IPS DF 4.7 (cell line): ENCODE measurements around the gene PDK4.
"Not testable (repeated sequence)": the region's sequence is repeated elsewhere in the genome, so short reads cannot be mapped to it uniquely, and the experiment has no call there.

Experiments
- DNase-seq: peaks from one replicate; pipeline ENCODE4 v3.0.0-alpha.2; 2013; ENCODE audit warnings: low spot score; ENCODE audit errors: extremely low read depth

The PDK4 gene

GRCh38 chr7:95604811-95605210, 8.5 kb upstream of the PDK4 start:
- DNase-seq = not testable (repeated sequence)

- DNase-seq = not testable (repeated sequence)
Observed at GRCh38 chr7:95604397-95604796, 8.1 kb upstream of the PDK4 start.

- no peak for DNase-seq
Observed at GRCh38 chr7:95602421-95602820, 6.1 kb upstream of the PDK4 start.

GRCh38 chr7:95601316-95601715, 5.0 kb upstream of the PDK4 start:
- no peak for DNase-seq

GRCh38 chr7:95599069-95599468, 2.8 kb upstream of the PDK4 start:
- DNase-seq = no peak

GRCh38 chr7:95598511-95598910, 2.2 kb upstream of the PDK4 start:
- no peak for DNase-seq

- DNase-seq = no peak
Observed at GRCh38 chr7:95595746-95596197, 544 bp downstream of the PDK4 start.

GRCh38 chr7:95594185-95594584, 2.1 kb downstream of the PDK4 start:
- no peak for DNase-seq

GRCh38 chr7:95593343-95593742, 3.0 kb downstream of the PDK4 start:
- DNase-seq = no peak

GRCh38 chr7:95592570-95592969, 3.7 kb downstream of the PDK4 start:
- no peak for DNase-seq

GRCh38 chr7:95590387-95591248, 5.7 kb downstream of the PDK4 start:
- no peak for DNase-seq

GRCh38 chr7:95589766-95590165, 6.5 kb downstream of the PDK4 start:
- no peak for DNase-seq

- DNase-seq = no peak
Observed at GRCh38 chr7:95589031-95589430, 7.3 kb downstream of the PDK4 start.

GRCh38 chr7:95586951-95587301, 9.4 kb downstream of the PDK4 start:
- no peak for DNase-seq

GRCh38 chr7:95585426-95585789, 10.9 kb downstream of the PDK4 start:
- DNase-seq = no peak

- DNase-seq = no peak
Observed at GRCh38 chr7:95584769-95585425, 11.4 kb downstream of the PDK4 start.

- no peak for DNase-seq
Observed at GRCh38 chr7:95583834-95584621, 12.3 kb downstream of the PDK4 start.

GRCh38 chr7:95582578-95583293, 13.6 kb downstream of the PDK4 start:
- DNase-seq = no peak

GRCh38 chr7:95581467-95581866, 14.8 kb downstream of the PDK4 start:
- DNase-seq = no peak

GRCh38 chr7:95579318-95579717, 17.0 kb downstream of the PDK4 start:
- no peak for DNase-seq

GRCh38 chr7:95578299-95578855, 17.9 kb downstream of the PDK4 start:
- no peak for DNase-seq
